BLaER1 (cell line): ENCODE results near the gene NEUROD2.
"Not testable (repeated sequence)": the region's sequence is repeated elsewhere in the genome, so short reads cannot be mapped to it uniquely, and the experiment has no call there.

Experiments used
- H3K27ac ChIP-seq: shearing (Covaris generic); formaldehyde crosslinking; 2 replicates; pipeline ENCODE4 v1.8.1; 2022
- H3K27me3 ChIP-seq: shearing (Covaris generic); formaldehyde crosslinking; 2 replicates; pipeline ENCODE4 v1.8.1; 2022
- H3K36me3 ChIP-seq: shearing (Covaris generic); formaldehyde crosslinking; 2 replicates; pipeline ENCODE4 v1.8.1; 2022
- H3K4me1 ChIP-seq: shearing (Covaris generic); formaldehyde crosslinking; 2 replicates; pipeline ENCODE4 v1.8.1; 2022
- H3K4me2 ChIP-seq: shearing (Covaris generic); formaldehyde crosslinking; 2 replicates; pipeline ENCODE4 v1.8.1; 2022
- H3K4me3 ChIP-seq: shearing (Covaris generic); formaldehyde crosslinking; 2 replicates; pipeline ENCODE4 v1.8.1; 2022
- H3K9ac ChIP-seq: shearing (Covaris generic); formaldehyde crosslinking; 2 replicates; pipeline ENCODE4 v1.8.1; 2022
- H3K9me3 ChIP-seq: shearing (Covaris generic); formaldehyde crosslinking; 2 replicates; pipeline ENCODE4 v1.8.1; 2022
- H4K20me1 ChIP-seq: shearing (Covaris generic); formaldehyde crosslinking; 2 replicates; pipeline ENCODE4 v1.8.1; 2022
- Cebpa-rat ChIP-seq: shearing (Covaris generic); IDR thresholded peaks from 2 replicates; pipeline ENCODE4 v1.8.1; 2022

NEUROD2 gene

GRCh38 chr17:39598047-39598481 is 9.7 kb downstream of the NEUROD2 start:
- Histone ChIP-seq H3K9ac (no peak overlapping the region), H3K27ac (no peak overlapping the region), H3K4me1 (peaks cover 12% of the 10 kb centered on the region), H3K36me3 (no peaks in the 10 kb centered on the region), H3K4me3 (no peak overlapping the region), H4K20me1 (peaks cover 97% of the 10 kb centered on the region), H3K4me2 (no peak overlapping the region), H3K27me3 (peaks cover 100% of the 10 kb centered on the region), H3K9me3 (no peaks in the 10 kb centered on the region)
- no peak for TF ChIP-seq Cebpa-rat

- H3K27me3 ChIP-seq: peaks cover 100% of the 10 kb centered on the region
- H3K4me1 ChIP-seq: peaks cover 12% of the 10 kb centered on the region
- peaks cover 97% of the 10 kb centered on the region for H4K20me1 ChIP-seq
- no peak overlapping the region for H3K4me2 ChIP-seq
- no peak overlapping the region for H3K4me3 ChIP-seq
- no peaks in the 10 kb centered on the region for H3K9me3 ChIP-seq
- TF ChIP-seq Cebpa-rat: no peak
- no peak overlapping the region for H3K27ac ChIP-seq
- no peak overlapping the region for H3K9ac ChIP-seq
- no peaks in the 10 kb centered on the region for H3K36me3 ChIP-seq
These were observed 10.2 kb downstream of the NEUROD2 start for GRCh38 chr17:39597372-39598046.

GRCh38 chr17:39596543-39597267 is 11.0 kb downstream of the NEUROD2 start:
- H3K4me1 ChIP-seq: peaks cover 12% of the 10 kb centered on the region
- no peaks in the 10 kb centered on the region for H3K36me3 ChIP-seq
- H3K9ac ChIP-seq: no peak overlapping the region
- no peak for TF ChIP-seq Cebpa-rat
- no peaks in the 10 kb centered on the region for H3K9me3 ChIP-seq
- no peak overlapping the region for H3K27ac ChIP-seq
- H3K4me3 ChIP-seq: no peak overlapping the region
- peaks cover 97% of the 10 kb centered on the region for H4K20me1 ChIP-seq
- no peak overlapping the region for H3K4me2 ChIP-seq
- H3K27me3 ChIP-seq: peaks cover 100% of the 10 kb centered on the region

GRCh38 chr17:39595928-39596510 is 11.7 kb downstream of the NEUROD2 start:
- Histone ChIP-seq H3K4me1 (peaks cover 12% of the 10 kb centered on the region), H3K9ac (no peak overlapping the region), H4K20me1 (peaks cover 97% of the 10 kb centered on the region), H3K4me3 (no peak overlapping the region), H3K27me3 (peaks cover 99% of the 10 kb centered on the region), H3K9me3 (no peaks in the 10 kb centered on the region), H3K4me2 (no peak overlapping the region), H3K27ac (no peak overlapping the region), H3K36me3 (no peaks in the 10 kb centered on the region)
- TF ChIP-seq Cebpa-rat: no peak

- no peak overlapping the region for H3K4me3 ChIP-seq
- H3K9me3 ChIP-seq: no peaks in the 10 kb centered on the region
- no peak overlapping the region for H3K9ac ChIP-seq
- no peak overlapping the region for H3K27ac ChIP-seq
- H3K4me2 ChIP-seq: no peak overlapping the region
- peaks cover 97% of the 10 kb centered on the region for H3K27me3 ChIP-seq
- H4K20me1 ChIP-seq: peaks cover 89% of the 10 kb centered on the region
- no peak for TF ChIP-seq Cebpa-rat
- no peaks in the 10 kb centered on the region for H3K36me3 ChIP-seq
- H3K4me1 ChIP-seq: peaks cover 12% of the 10 kb centered on the region
These were observed 12.4 kb downstream of the NEUROD2 start for GRCh38 chr17:39595294-39595693.

GRCh38 chr17:39593371-39593770 is 14.3 kb downstream of the NEUROD2 start:
- Histone ChIP-seq H3K27me3 (peaks cover 78% of the 10 kb centered on the region), H4K20me1 (peaks cover 70% of the 10 kb centered on the region), H3K27ac (no peak overlapping the region), H3K4me3 (no peak overlapping the region), H3K36me3 (no peaks in the 10 kb centered on the region), H3K9ac (no peak overlapping the region), H3K9me3 (no peaks in the 10 kb centered on the region), H3K4me2 (no peak overlapping the region), H3K4me1 (no peaks in the 10 kb centered on the region)
- no peak for TF ChIP-seq Cebpa-rat

GRCh38 chr17:39591958-39592954 is 15.5 kb downstream of the NEUROD2 start:
- no peak overlapping the region for H3K27ac ChIP-seq
- TF ChIP-seq Cebpa-rat: no peak
- peaks cover 61% of the 10 kb centered on the region for H4K20me1 ChIP-seq
- no peaks in the 10 kb centered on the region for H3K4me1 ChIP-seq
- no peak overlapping the region for H3K4me3 ChIP-seq
- no peak overlapping the region for H3K9ac ChIP-seq
- peaks cover 67% of the 10 kb centered on the region for H3K27me3 ChIP-seq
- no peaks in the 10 kb centered on the region for H3K36me3 ChIP-seq
- no peak overlapping the region for H3K4me2 ChIP-seq
- H3K9me3 ChIP-seq: no peaks in the 10 kb centered on the region

- not testable (repeated sequence) for H3K4me2 ChIP-seq, H3K9me3 ChIP-seq, H3K4me3 ChIP-seq, H3K4me1 ChIP-seq, H3K9ac ChIP-seq, H3K36me3 ChIP-seq, H3K27ac ChIP-seq
- H4K20me1 ChIP-seq: peaks cover 41% of the 10 kb centered on the region
- peaks cover 46% of the 10 kb centered on the region for H3K27me3 ChIP-seq
These were observed 17.5 kb downstream of the NEUROD2 start for GRCh38 chr17:39590180-39590579.

- H3K4me2 ChIP-seq: no peak overlapping the region
- no peak overlapping the region for H3K4me3 ChIP-seq
- no peaks in the 10 kb centered on the region for H3K27me3 ChIP-seq
- TF ChIP-seq Cebpa-rat: no peak
- no peaks in the 10 kb centered on the region for H3K9me3 ChIP-seq
- no peaks in the 10 kb centered on the region; the same call in 1 of the 2 replicates for H4K20me1 ChIP-seq
- no peak overlapping the region for H3K27ac ChIP-seq
- no peaks in the 10 kb centered on the region for H3K4me1 ChIP-seq
- H3K9ac ChIP-seq: no peak overlapping the region
- no peaks in the 10 kb centered on the region for H3K36me3 ChIP-seq
These were observed 25.1 kb downstream of the NEUROD2 start for GRCh38 chr17:39582658-39583057.
